Mesendoderm (in vitro differentiated cells): ENCODE measurements around the gene PRDM16.

Experiments
- DNase-seq: peaks from one replicate; pipeline ENCODE4 v3.0.0; 2013
- H2AK5ac ChIP-seq: 2 replicates; pipeline ENCODE4 v1.6.1; 2013; ENCODE audit warnings: low read length, inconsistent platforms
- H2BK120ac ChIP-seq: 2 replicates; pipeline ENCODE4 v1.6.1; 2013; ENCODE audit warnings: low read depth, mild to moderate bottlenecking, low read length, moderate library complexity, mixed read lengths
- H2BK15ac ChIP-seq: replicated peaks from 2 replicates; pipeline ENCODE4 v1.6.1; 2013; ENCODE audit warnings: low read depth, mild to moderate bottlenecking, moderate library complexity
- H2BK5ac ChIP-seq: 2 replicates; pipeline ENCODE4 v1.6.1; 2013; ENCODE audit warnings: low read length, inconsistent platforms
- H3K18ac ChIP-seq: 2 replicates; pipeline ENCODE4 v1.6.1; 2013; ENCODE audit warnings: mild to moderate bottlenecking, low read length, mixed read lengths
- H3K23ac ChIP-seq: one replicate; pipeline ENCODE4 v1.6.1; 2013; ENCODE audit warnings: low read length
- H3K27ac ChIP-seq: 2 replicates; pipeline ENCODE4 v1.5.1; 2013; ENCODE audit warnings: low read depth, mild to moderate bottlenecking, inconsistent platforms, low read length, moderate library complexity
- H3K27me3 ChIP-seq: 2 replicates; pipeline ENCODE4 v1.6.1; 2013; ENCODE audit warnings: low read length, control low read depth, mild to moderate bottlenecking, inconsistent platforms; ENCODE audit not compliant: insufficient read depth, poor library complexity
- H3K36me3 ChIP-seq: 2 replicates; pipeline ENCODE4 v1.6.1; 2013; ENCODE audit warnings: low read length, inconsistent platforms; ENCODE audit not compliant: control insufficient read depth, insufficient read depth
- H3K4ac ChIP-seq: one replicate; pipeline ENCODE4 v1.6.1; 2013; ENCODE audit warnings: low read depth, mild to moderate bottlenecking, low read length, moderate library complexity
- H3K4me1 ChIP-seq: 2 replicates; pipeline ENCODE4 v1.6.1; 2013; ENCODE audit warnings: low read depth, low read length, inconsistent platforms; ENCODE audit not compliant: control insufficient read depth
- H3K4me2 ChIP-seq: 2 replicates; pipeline ENCODE4 v1.6.1; 2013; ENCODE audit warnings: low read length
- H3K4me3 ChIP-seq: 2 replicates; pipeline ENCODE4 v1.5.1; 2013; ENCODE audit warnings: mild to moderate bottlenecking, low read length
- H3K56ac ChIP-seq: one replicate; pipeline ENCODE4 v1.6.1; 2013; ENCODE audit warnings: low read length
- H3K79me1 ChIP-seq: 2 replicates; pipeline ENCODE4 v1.6.1; 2013; ENCODE audit warnings: low read length, inconsistent platforms
- H3K79me2 ChIP-seq: 2 replicates; pipeline ENCODE4 v1.6.1; 2013; ENCODE audit warnings: mild to moderate bottlenecking, low read length; ENCODE audit not compliant: control insufficient read depth, insufficient read depth
- H3K9ac ChIP-seq: 2 replicates; pipeline ENCODE4 v1.6.1; 2013; ENCODE audit warnings: low read length, inconsistent platforms
- H4K5ac ChIP-seq: one replicate; pipeline ENCODE4 v1.6.1; 2013; ENCODE audit warnings: low read length
- H4K8ac ChIP-seq: one replicate; pipeline ENCODE4 v1.6.1; 2013; ENCODE audit warnings: low read depth, mild to moderate bottlenecking, control low read depth, low read length, moderate library complexity
- WGBS: extraction: QIAGEN DNeasy Blood & Tissue Kit; methylation state at CpG from one replicate; pipeline ENCODE4 v1.1.7; 2013; ENCODE audit warnings: low lambda C conversion rate, missing lambda C conversion rate; ENCODE audit not compliant: insufficient coverage; ENCODE audit errors: extremely low coverage; 5-methylcytosine and 5-hydroxymethylcytosine counted together

PRDM16 gene

DNA sequence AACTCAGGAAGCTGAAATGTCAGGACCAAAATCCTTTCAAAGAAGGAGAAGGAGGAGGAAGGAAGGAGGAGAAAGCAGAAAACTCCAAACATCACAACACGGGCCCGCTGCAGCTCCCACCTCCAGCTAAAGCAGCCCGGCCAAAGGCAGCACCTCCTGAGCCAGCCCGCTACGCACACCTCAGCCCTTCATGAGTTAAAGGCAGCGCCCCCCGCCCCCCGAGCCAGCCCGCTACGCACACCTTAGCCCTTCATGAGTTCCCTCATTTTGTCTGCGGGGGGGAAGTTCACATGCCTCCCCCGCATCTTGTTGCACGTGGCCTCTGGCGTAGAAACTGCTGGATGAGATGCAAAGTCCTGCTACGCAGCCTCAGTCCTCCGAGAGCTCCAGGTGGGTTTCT lies 294.8 kb downstream of the PRDM16 start:
- Histone ChIP-seq H3K9ac (no peak overlapping the region), H3K79me2 (no peaks in the 10 kb centered on the region), H3K4me3 (no peak overlapping the region), H3K18ac (no peak overlapping the region), H3K36me3 (no peaks in the 10 kb centered on the region), H3K56ac (no peak overlapping the region), H2BK120ac (no peak overlapping the region), H4K8ac (no peak overlapping the region), H3K4ac (no peak overlapping the region), H3K27ac (no peak overlapping the region), H3K79me1 (no peaks in the 10 kb centered on the region), H3K27me3 (no peaks in the 10 kb centered on the region), H2BK15ac (no peak overlapping the region), H2AK5ac (no peak overlapping the region), H4K5ac (no peak overlapping the region), H2BK5ac (no peak overlapping the region), H3K4me1 (no peaks in the 10 kb centered on the region), H3K4me2 (no peak overlapping the region), H3K23ac (no peak overlapping the region)
- DNase-seq = no peak
- no CpG with 5 or more reads among the region's 16 CpGs for WGBS

DNA sequence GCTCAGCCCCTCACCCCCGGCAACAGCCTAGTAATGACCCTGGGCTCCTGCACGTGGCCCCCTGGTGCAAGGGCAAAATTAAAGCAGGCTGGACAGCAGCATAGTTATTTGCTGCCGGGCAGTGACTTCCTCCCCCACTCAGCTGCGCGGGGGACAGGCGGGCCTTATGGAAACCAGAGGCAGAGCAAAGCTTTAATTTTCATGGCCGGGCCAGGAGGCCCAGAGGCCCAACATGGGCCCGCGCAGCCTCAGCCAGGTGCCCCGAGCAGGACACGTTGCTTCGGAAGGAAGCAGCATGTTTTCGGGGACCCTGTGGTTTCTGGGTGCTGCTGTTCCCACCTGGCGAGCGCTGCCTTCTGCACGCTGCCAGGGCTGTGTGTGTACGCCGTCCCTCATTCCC lies 295.5 kb downstream of the PRDM16 start:
- H3K27ac ChIP-seq = no peak overlapping the region
- no peaks in the 10 kb centered on the region for H3K79me1 ChIP-seq
- no peak for DNase-seq
- H2BK120ac ChIP-seq = no peak overlapping the region
- H3K56ac ChIP-seq = no peak overlapping the region
- no peak overlapping the region for H3K18ac ChIP-seq
- no peaks in the 10 kb centered on the region for H3K27me3 ChIP-seq
- no peak overlapping the region for H3K4me3 ChIP-seq
- no peaks in the 10 kb centered on the region for H3K4me1 ChIP-seq
- H3K4me2 ChIP-seq = no peak overlapping the region
- no peak overlapping the region for H4K8ac ChIP-seq
- H3K36me3 ChIP-seq = no peaks in the 10 kb centered on the region
- no peak overlapping the region for H2BK5ac ChIP-seq
- no peak overlapping the region for H3K23ac ChIP-seq
- H3K4ac ChIP-seq = no peak overlapping the region
- H3K9ac ChIP-seq = no peak overlapping the region
- no CpG with 5 or more reads among the region's 18 CpGs for WGBS
- H2BK15ac ChIP-seq = no peak overlapping the region
- H2AK5ac ChIP-seq = no peak overlapping the region
- no peak overlapping the region for H4K5ac ChIP-seq
- no peaks in the 10 kb centered on the region for H3K79me2 ChIP-seq

DNA sequence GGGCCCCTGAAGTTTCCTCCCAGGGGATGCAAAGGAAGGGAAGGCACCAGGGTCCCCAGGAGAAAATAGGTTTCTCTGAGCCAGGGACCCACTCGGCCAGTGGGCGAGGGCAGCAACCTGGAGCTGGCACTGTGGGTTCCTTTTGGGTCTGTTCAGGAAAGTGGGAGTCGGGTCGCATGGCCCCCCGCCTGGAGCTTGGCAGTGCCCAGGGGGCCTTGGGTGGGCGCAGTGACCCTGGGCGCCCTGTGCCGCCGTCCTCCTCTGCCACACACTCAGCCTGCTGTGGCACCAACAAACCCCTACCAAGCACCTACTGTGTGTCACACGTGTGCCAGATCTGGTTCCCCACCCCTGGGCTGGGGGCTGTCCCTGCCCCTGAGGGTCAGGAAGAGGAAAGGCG lies 296.0 kb downstream of the PRDM16 start:
- no peaks in the 10 kb centered on the region for H3K27me3 ChIP-seq
- H3K4me3 ChIP-seq = no peak overlapping the region
- H2BK15ac ChIP-seq = no peak overlapping the region
- H3K36me3 ChIP-seq = no peaks in the 10 kb centered on the region
- no peak overlapping the region for H3K27ac ChIP-seq
- H3K4me1 ChIP-seq = no peaks in the 10 kb centered on the region
- no peak overlapping the region for H3K4me2 ChIP-seq
- no peak overlapping the region for H3K23ac ChIP-seq
- no peak overlapping the region for H2BK5ac ChIP-seq
- no peak overlapping the region for H2BK120ac ChIP-seq
- no peak overlapping the region for H3K9ac ChIP-seq
- H4K5ac ChIP-seq = no peak overlapping the region
- H3K18ac ChIP-seq = no peak overlapping the region
- H3K56ac ChIP-seq = no peak overlapping the region
- no peak overlapping the region for H4K8ac ChIP-seq
- no peak for DNase-seq
- no peak overlapping the region for H3K4ac ChIP-seq
- no CpG with 5 or more reads among the region's 11 CpGs for WGBS
- no peaks in the 10 kb centered on the region for H3K79me1 ChIP-seq
- H3K79me2 ChIP-seq = no peaks in the 10 kb centered on the region
- H2AK5ac ChIP-seq = no peak overlapping the region

DNA sequence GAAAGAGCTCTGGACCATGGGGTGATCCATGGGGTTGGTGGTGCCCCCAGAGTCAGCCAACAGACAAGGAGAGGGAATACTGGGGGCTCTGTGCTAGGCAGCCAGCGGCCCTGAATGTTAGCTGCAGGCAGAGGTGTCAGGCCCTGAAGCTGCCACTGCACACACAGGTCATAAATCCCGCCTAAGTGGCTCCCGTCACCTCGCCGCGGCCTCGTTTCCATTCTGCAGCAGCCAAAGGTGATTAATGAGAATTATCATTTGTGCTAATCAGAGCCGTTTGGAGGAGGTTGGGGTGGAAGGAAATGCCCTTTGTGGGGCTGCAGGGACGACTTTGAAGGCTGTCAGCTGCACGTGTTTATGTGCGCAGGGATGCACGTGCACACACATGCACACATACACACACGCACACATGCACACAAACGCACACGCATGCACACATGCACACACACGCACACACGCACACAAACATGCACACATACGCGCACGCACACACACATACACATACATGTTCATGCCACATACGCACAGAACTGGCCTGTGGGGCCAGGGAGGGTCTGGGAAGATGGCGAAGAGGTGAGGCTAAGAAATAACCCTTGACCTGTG lies 296.6 kb downstream of the PRDM16 start:
- Histone ChIP-seq H4K8ac (no peak overlapping the region), H3K79me1 (no peaks in the 10 kb centered on the region), H2BK15ac (no peak overlapping the region), H3K4me2 (no peak overlapping the region), H3K27me3 (no peaks in the 10 kb centered on the region), H3K4me1 (no peaks in the 10 kb centered on the region), H2BK5ac (no peak overlapping the region), H3K23ac (no peak overlapping the region), H3K4me3 (no peak overlapping the region), H3K79me2 (no peaks in the 10 kb centered on the region), H3K27ac (no peak overlapping the region), H2BK120ac (no peak overlapping the region), H4K5ac (no peak overlapping the region), H3K36me3 (no peaks in the 10 kb centered on the region), H3K9ac (no peak overlapping the region), H2AK5ac (no peak overlapping the region), H3K4ac (no peak overlapping the region), H3K18ac (no peak overlapping the region), H3K56ac (no peak overlapping the region)
- no CpG with 5 or more reads among the region's 22 CpGs for WGBS
- no peak for DNase-seq

DNA sequence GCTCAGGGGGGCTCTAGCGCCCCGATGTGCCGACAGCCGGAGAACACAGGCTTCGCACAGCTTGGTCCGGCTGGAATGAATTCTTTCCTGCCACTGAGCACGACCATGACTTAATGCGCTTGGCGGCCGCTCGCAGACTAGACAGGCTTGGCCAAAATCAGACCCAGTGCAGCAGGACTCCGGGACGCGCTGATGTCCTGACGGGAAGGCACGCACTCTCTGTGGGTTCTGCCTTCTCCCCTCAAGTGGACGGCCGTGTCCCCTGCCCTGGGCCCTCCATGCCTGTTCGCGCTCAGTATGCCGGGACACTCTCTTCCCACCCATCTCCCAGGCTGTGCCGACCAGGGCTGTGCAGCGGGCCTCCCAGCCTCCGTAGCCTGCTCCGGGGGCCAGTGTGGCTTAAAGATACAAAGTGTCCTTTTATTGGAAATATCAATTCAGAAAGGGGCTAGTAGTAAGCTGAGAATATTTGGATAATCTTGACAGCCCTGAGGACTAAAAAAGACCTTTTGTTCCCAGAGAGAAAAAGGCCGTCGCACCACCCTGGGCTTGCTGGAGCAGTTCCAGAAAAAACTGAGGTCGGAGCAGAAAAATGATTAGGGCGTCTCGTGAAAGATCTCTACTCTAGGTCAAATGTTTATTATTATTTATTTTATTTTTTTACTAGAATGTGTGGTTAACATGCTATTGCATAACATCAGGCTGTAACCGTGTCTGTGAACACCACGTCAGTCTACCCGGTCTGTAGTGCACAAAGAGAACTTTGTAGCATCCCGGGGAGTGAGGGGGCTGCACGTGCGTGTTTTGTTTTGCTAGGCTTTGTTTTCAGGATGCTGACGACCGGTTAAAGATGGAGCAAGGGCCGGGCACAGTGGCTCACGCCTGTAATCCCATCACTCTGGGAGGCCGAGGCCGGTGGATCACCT lies 297.4 kb downstream of the PRDM16 start:
- H3K4me3 ChIP-seq = no peak overlapping the region
- H3K27me3 ChIP-seq = no peaks in the 10 kb centered on the region
- no CpG with 5 or more reads among the region's 42 CpGs for WGBS

More for the DNA sequence above, 297.4 kb downstream of the PRDM16 start:
- no peak overlapping the region for H2BK5ac ChIP-seq
- H4K5ac ChIP-seq = no peak overlapping the region
- no peak for DNase-seq
- H3K4ac ChIP-seq = no peak overlapping the region
- no peak overlapping the region for H3K4me2 ChIP-seq
- H2AK5ac ChIP-seq = no peak overlapping the region
- H3K9ac ChIP-seq = no peak overlapping the region
- no peak overlapping the region for H3K27ac ChIP-seq
- no peak overlapping the region for H4K8ac ChIP-seq
- H3K79me1 ChIP-seq = no peaks in the 10 kb centered on the region
- no peaks in the 10 kb centered on the region for H3K4me1 ChIP-seq
- H3K36me3 ChIP-seq = no peaks in the 10 kb centered on the region
- no peak overlapping the region for H2BK120ac ChIP-seq
- no peak overlapping the region for H2BK15ac ChIP-seq
- H3K18ac ChIP-seq = no peak overlapping the region
- no peaks in the 10 kb centered on the region for H3K79me2 ChIP-seq
- no peak overlapping the region for H3K56ac ChIP-seq
- no peak overlapping the region for H3K23ac ChIP-seq
